ENCODE data around the gene DNAJB11.
A peak's percentile ranks its signal among the peaks of the same experiment; 100 is the strongest.

DNAJB11 gene

DNA sequence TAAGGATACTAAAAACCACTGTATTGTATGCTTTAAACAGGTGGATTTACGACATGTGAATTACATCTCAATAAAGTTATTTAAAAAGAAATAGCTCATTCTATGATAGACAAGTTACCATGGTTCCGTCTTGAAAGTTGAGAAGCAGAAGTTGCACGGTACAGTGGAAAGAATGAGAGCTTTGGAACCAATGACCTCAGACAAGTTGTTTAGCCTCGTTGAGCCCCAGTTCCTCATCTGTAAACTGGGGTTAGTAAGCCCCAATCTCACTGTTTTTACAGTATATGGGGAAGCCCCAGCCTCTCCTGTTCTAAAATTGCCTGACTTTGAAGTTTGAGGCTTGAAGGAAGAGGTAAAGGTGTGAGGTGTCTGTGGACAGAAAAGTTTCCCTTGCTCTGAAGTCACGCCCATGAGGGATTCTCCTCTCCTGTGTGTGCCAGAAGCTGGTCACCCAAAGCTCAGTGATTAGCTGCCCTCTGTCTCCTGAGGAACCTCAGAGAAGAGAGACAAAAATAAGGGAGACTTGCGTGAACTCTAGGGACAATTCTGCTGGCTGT is 36.3 kb upstream of the DNAJB11 start:
- H3K4me1 ChIP-seq: peaks cover 0 to 7% (median 0%) of the 10 kb centered on the region in 4 donors
- TF ChIP-seq, protein P1, sequence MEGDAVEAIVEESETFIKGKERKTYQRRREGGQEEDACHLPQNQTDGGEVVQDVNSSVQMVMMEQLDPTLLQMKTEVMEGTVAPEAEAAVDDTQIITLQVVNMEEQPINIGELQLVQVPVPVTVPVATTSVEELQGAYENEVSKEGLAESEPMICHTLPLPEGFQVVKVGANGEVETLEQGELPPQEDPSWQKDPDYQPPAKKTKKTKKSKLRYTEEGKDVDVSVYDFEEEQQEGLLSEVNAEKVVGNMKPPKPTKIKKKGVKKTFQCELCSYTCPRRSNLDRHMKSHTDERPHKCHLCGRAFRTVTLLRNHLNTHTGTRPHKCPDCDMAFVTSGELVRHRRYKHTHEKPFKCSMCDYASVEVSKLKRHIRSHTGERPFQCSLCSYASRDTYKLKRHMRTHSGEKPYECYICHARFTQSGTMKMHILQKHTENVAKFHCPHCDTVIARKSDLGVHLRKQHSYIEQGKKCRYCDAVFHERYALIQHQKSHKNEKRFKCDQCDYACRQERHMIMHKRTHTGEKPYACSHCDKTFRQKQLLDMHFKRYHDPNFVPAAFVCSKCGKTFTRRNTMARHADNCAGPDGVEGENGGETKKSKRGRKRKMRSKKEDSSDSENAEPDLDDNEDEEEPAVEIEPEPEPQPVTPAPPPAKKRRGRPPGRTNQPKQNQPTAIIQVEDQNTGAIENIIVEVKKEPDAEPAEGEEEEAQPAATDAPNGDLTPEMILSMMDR (IDR thresholded peaks at IDR 0.05): no peak
- intact Hi-C loops (cut with DNase I; ENCODE audit: low total_unique reads): no loop called here
- H3K4me3 ChIP-seq: no peak overlapping the region
- no peaks in the 10 kb centered on the region for H3K9me3 ChIP-seq
- DNase-seq: no peak
- H3K27me3 ChIP-seq: no peaks in the 10 kb centered on the region
- H3K27ac ChIP-seq: no peak overlapping the region
- H3K36me3 ChIP-seq: peaks cover 0 to 6% (median 0%) of the 10 kb centered on the region in 3 donors

DNA sequence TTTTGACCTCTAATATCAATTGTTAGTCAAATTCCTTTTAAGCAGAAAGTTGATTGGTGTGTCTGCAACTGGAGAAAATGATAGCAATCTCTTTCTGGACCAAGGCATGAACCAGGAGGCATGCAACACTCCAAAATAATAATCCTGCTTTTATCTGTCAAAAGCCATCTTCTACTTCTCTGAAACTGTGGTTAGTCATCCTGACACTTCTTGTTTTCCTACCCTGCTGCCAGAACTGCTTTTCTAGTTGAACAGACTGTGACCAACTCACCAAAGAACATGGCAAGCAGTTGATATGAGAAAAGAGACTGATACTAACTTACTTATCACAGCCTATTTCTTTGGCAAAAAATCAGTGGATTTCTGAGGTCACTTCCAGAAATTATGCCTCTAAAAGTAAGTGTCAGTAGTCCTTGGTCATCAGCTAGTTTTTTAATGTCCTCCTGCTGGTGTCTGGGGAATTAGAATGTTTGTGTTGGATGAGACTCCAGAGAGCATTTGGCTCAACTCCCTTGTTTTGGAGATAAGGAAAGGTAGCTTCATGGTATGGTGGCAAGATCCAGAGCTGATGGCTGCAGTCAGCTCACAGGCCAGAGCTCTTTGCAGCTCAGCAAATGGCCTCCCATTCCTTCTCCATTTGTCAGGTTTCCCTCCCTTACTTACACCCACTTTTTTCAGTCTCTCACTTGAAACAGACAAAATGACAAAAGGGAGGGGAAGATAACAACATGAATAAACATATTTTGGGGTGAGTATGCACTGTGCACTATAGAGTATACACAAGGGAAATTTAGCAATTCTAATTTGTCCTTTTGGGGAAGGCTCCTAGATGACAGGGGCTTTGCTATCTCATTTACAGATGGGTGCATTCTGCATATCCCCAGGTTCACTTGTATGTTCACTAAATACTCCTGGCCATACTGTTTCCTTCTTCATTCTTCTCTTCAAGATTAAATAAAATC is 33.4 kb upstream of the DNAJB11 start:
- Histone ChIP-seq H3K4me1 (peaks cover 0 to 12% (median 0%) of the 10 kb centered on the region in 4 donors), H3K27me3 (no peaks in the 10 kb centered on the region), H3K36me3 (peaks cover 0 to 6% (median 0%) of the 10 kb centered on the region in 3 donors), H3K9me3 (no peaks in the 10 kb centered on the region), H3K27ac (no peak overlapping the region), H3K4me3 (no peak overlapping the region)
- TF ChIP-seq, protein P1 (IDR thresholded peaks at IDR 0.05): no peak
- no peak for DNase-seq
- intact Hi-C loops (cut with DNase I; ENCODE audit: low total_unique reads): no loop called here

DNA sequence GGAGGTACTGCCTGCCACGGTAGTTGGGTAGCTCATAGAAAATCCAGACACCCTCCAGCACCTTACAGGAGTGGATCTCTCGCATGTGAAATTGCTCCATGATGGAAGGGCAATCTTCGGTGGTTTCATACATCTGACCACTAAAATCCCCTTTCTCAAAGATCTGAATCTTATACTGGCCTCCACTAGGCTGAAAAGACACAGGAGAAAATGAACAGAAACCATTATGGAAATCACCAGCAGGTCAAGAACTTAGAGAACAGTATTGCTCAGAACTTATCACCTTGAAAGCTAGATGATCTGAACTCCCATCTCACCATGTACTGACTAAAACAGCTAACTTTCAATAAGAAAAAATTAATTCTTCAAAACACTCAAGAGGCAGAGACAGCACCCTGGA is 31.7 kb upstream of the DNAJB11 start:
- TF ChIP-seq, protein P1 (IDR thresholded peaks at IDR 0.05): no peak
- Histone ChIP-seq H3K4me3 (no peak overlapping the region), H3K27me3 (no peaks in the 10 kb centered on the region), H3K9me3 (no peaks in the 10 kb centered on the region), H3K27ac (no peak overlapping the region), H3K36me3 (peaks cover 0 to 7% (median 0%) of the 10 kb centered on the region in 3 donors), H3K4me1 (peaks cover 0 to 12% (median 0%) of the 10 kb centered on the region in 4 donors)
- no peak for DNase-seq
- intact Hi-C loops (cut with DNase I; ENCODE audit: low total_unique reads): loop anchor here (2.0 kb wide), 1 partner anchor 278 kb away; no protein-coding TSS in a partner anchor

DNA sequence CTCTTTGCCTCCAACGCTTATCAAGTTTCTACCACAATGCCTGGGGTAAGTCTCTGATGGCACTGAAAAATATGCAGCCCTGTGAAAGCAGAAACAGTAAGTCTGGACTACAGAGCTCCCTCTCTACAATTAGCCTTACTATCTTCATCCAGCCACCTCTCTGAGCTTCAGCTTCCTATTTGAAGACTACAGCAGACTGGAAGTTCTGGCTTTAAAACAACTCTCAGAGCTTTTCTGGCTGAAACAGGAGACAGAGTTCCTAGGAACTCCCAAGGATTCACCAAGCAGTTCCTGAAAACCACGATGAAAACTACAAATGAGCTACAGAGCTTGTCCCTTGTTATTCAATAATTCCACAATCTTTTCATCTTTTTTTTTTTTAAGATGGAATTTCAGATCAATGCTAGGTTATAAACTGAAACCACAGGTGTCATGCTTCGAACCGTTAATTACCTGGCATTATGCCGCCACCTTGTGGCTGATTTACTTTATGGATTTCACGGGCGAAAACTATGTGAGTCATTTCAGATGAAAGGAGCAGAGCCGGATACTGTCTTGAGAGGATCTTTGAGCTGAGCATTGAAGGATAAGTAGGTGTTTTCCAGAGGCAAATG is 30.2 kb upstream of the DNAJB11 start:
- intact Hi-C loops (cut with DNase I; ENCODE audit: low total_unique reads): loop anchor here (10.0 kb wide), 1 partner anchor 556 kb away; no protein-coding TSS in a partner anchor
- Histone ChIP-seq H3K27ac (no peak overlapping the region), H3K9me3 (no peaks in the 10 kb centered on the region), H3K4me1 (peaks cover 0 to 12% (median 0%) of the 10 kb centered on the region in 4 donors), H3K4me3 (peak overlapping the region; percentile 14 to 23), H3K27me3 (no peaks in the 10 kb centered on the region), H3K36me3 (peaks cover 0 to 17% (median 0%) of the 10 kb centered on the region in 3 donors)
- peak; percentile 64 to 76 for DNase-seq
- TF ChIP-seq, protein P1 (IDR thresholded peaks at IDR 0.05): peak; percentile 68 to 81

DNA sequence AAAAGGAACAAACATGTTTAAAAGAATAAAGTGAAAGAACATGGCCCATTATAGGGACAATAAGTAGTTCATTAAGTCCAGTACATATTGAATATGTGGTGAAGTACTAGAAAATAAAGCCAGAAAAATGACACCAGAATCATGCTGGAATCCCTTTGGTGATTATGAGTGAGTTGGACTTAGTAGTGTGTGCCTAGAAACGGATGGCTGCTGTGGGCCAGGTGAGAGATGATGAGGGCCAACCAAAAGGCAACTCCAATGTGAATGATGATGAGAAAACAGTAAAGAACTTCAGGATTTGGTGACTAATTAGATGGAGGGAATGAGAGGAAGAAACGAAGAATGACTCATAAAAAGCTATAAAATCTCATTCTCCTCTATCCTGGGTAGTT is 29.7 kb upstream of the DNAJB11 start:
- TF ChIP-seq, protein P1 (IDR thresholded peaks at IDR 0.05): no peak
- H3K9me3 ChIP-seq: no peaks in the 10 kb centered on the region
- no peak overlapping the region for H3K27ac ChIP-seq
- H3K36me3 ChIP-seq: peaks cover 0 to 17% (median 4%) of the 10 kb centered on the region in 3 donors
- no peak for DNase-seq
- H3K4me1 ChIP-seq: peaks cover 0 to 12% (median 0%) of the 10 kb centered on the region in 4 donors
- no peak overlapping the region for H3K4me3 ChIP-seq
- no peaks in the 10 kb centered on the region for H3K27me3 ChIP-seq
- intact Hi-C loops (cut with DNase I; ENCODE audit: low total_unique reads): loop anchor here (10.0 kb wide), 1 partner anchor 556 kb away; no protein-coding TSS in a partner anchor
